Left colon (tissue), 2 donors: Measurements from ENCODE around the gene FMN1. TPM values are rescaled to one million over a fixed set of nuclear protein-coding genes. Genes with fewer than 3 reads are reported as not detected.

Experiments
- ATAC-seq: fragments of 200-7000 bp; cut with Tn5 transposase; one replicate; pipeline ENCODE4 v1.9.1; 2020; ENCODE audit warnings: mild to moderate bottlenecking, moderate library complexity
- DNase-seq, 2 donors: peaks; one replicate each; pipeline ENCODE4 v3.0.0-alpha.2; 2020
- intact Hi-C, 2 donors: fragments of 100-400 bp; cut with DNase I in 1 of 2; cut with micrococcal nuclease in 1 of 2; formaldehyde crosslinking; loops; one replicate each; pipeline versions ENCODE4 v1.11.2 to v1.14.0; 2022; cut with DNase I, micrococcal nuclease
- total RNA-seq, 2 donors: library from RNA; stranded (reverse); fragmentation: NEBNext Ultra II Directional; extraction: Animal tissue kit (Norgen Biotek cat#: 25700); gene quantifications; one replicate each; pipeline ENCODE4 v1.2.1, GENCODE V29; 2021
- donor health status: DM: no; HTN: no; CAD: no.
- donor health status: DM: yes; HTN: yes; CAD: no.

FMN1 gene
- total RNA-seq, 2 donors from 2014 or later = 36.2 to 48.3 TPM

- intact Hi-C loops = no loop called here
- DNase-seq = peak; percentile 34 to 41
- ATAC-seq = peak; percentile 83
Observed at GRCh38 chr15:32718227-32718820, 476.2 kb downstream of the FMN1 start.

DNA sequence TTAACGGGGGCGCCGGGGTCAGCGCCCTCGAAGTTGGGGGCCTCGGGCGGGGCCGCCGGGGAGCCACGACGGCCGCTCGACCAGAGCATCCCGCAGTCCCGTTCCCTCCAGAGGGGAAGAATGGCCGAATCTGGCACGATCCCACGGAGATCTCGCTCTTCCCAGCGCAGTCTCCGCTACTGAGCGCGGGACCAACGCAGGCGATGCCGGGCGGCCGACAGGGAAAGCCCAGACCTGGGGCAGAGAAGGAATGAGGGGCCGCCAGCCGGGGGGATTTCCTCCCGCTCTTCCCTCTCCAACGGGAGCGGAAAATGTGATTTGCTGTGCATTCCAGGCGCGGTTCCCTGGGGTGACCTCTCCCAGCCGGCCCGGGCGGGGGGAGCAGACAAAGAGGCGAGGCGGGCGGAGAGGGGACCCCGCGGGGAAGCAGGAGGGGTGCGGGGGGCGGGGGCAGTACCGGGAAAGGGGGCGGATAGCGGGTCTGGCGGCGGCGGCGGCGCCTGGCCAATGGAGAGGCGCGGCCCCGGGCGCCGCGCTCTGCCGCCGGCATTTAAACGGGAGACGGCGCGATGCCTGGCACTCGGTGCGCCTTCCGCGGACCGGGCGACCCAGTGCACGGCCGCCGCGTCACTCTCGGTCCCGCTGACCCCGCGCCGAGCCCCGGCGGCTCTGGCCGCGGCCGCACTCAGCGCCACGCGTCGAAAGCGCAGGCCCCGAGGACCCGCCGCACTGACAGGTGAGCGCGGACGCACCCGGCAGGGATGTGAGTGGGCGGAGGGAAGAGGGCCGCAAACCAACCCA is 476.9 kb downstream of the FMN1 start, which contains the start of gene GREM1:
GREM1 (plus strand) TSS at position 579 of the 801 bp plus-strand sequence. CDS start 12,687 bp downstream, outside the sequence.
- intact Hi-C loops = no loop called here
- DNase-seq (peak in 1 of 2 donors; percentile 31), ATAC-seq (peak; percentile 47)

- DNase-seq = no peak
- ATAC-seq = no peak
- intact Hi-C loops = no loop called here
Observed at GRCh38 chr15:32716915-32717425, 477.5 kb downstream of the FMN1 start.

GRCh38 chr15:32716216-32716914 is 478.1 kb downstream of the FMN1 start:
- DNase-seq (no peak), ATAC-seq (no peak)
- intact Hi-C loops = no loop called here

Other genes with a start within 250 kb of the FMN1 start
- 1 to 10 TPM in 1 of 2 donors, under 1 TPM in 1; 0.27 to 2.2 TPM for gene RYR3, start 116.3 kb upstream of the FMN1 start, total RNA-seq